Gastrocnemius medialis (tissue), 4 donors: ENCODE measurements around the gene PROM1. TPM values are rescaled to one million over a fixed set of nuclear protein-coding genes. Genes with fewer than 3 reads are reported as not detected.

ENCODE experiments used
- ATAC-seq, 2 donors: fragments of 150-250 bp; one replicate each; pipeline ENCODE4 v1.9.1; 2016
- DNase-seq, 2 donors: peaks; one replicate each; pipeline ENCODE4 v3.0.0-alpha.2; 2019
- H3K27ac ChIP-seq, 4 donors: fragments of 200-600 bp; sonication (generic); 1 replicate in 1 of 4; 2 replicates in 3 of 4; pipeline ENCODE4 v1.5.1; 2016 to 2018; ENCODE audit warnings: mild to moderate bottlenecking in 2 of 4, moderate library complexity in 1 of 4
- H3K27me3 ChIP-seq, 3 donors: fragments of 200-600 bp; sonication (generic) in 2 of 3; 1 replicate in 1 of 3; 2 replicates in 2 of 3; pipeline versions ENCODE4 v1.5.1 to v1.6.0; 2016 to 2019; ENCODE audit warnings: mild to moderate bottlenecking in 1 of 3, moderate library complexity in 1 of 3
- H3K36me3 ChIP-seq, 2 donors: fragments of 200-600 bp; sonication (generic) in 1 of 2; one replicate each; pipeline ENCODE4 v1.5.1; 2017 to 2018
- H3K4me1 ChIP-seq, 2 donors: fragments of 200-600 bp; sonication (generic) in 1 of 2; one replicate each; pipeline ENCODE4 v1.5.1; 2016 to 2017; ENCODE audit warnings: mild to moderate bottlenecking in 2 of 2
- H3K4me3 ChIP-seq, 4 donors: fragments of 200-600 bp; sonication (generic) in 3 of 4; 1 replicate in 1 of 4; 2 replicates in 3 of 4; pipeline ENCODE4 v1.5.1; 2016 to 2019; ENCODE audit warnings: mild to moderate bottlenecking in 2 of 4
- H3K9me3 ChIP-seq, 3 donors: fragments of 200-600 bp; sonication (generic) in 2 of 3; 1 replicate in 1 of 3; 2 replicates in 2 of 3; pipeline ENCODE4 v1.5.1; 2016 to 2019
- POLR2A ChIP-seq, 2 donors: fragments of 450-650 bp; IDR thresholded peaks; one replicate each; pipeline ENCODE4 v1.6.1; 2017; ENCODE audit warnings: antibody characterized with exemption in 2 of 2, mild to moderate bottlenecking in 2 of 2, moderate library complexity in 2 of 2
- in situ Hi-C, 4 donors: fragments of 200-750 bp; cut with MboI; loops; one replicate each; pipeline versions ENCODE4 v1.15.0 to v1.8.0; 2017; ENCODE audit warnings: low sequenced_read_pairs in 4 of 4
- intact Hi-C: fragments of 100-400 bp; cut with DNase I; formaldehyde crosslinking; loops from one replicate; pipeline ENCODE4 v1.15.1; 2023; ENCODE audit warnings: low total_unique reads
- total RNA-seq, 4 donors: library from RNA; depleted of rRNA; stranded (reverse); fragments of >200 nt; gene quantifications; one replicate each; pipeline versions ENCODE4 v1.1.0 to v1.2.3, GENCODE V29; 2016
- TF ChIP-seq, protein P1 (sequence below), 5 experiments: fragments of 450-650 bp in 3 of 5; fragments of 200-600 bp in 2 of 5; sonication (generic) in 2 of 5; IDR thresholded peaks in 4 of 5; conservative IDR thresholded peaks in 1 of 5; 1 replicate in 4 of 5; 2 replicates in 1 of 5; pipeline ENCODE4 v1.5.1; 2016 to 2019; ENCODE audit warnings: antibody characterized with exemption in 5 of 5, mild to moderate bottlenecking in 3 of 5, moderate library complexity in 3 of 5

Gene PROM1
- total RNA-seq, 4 donors from 2014 or later, result 0.11 to 2.9 (median 0.58) TPM; not detected in 1

DNA sequence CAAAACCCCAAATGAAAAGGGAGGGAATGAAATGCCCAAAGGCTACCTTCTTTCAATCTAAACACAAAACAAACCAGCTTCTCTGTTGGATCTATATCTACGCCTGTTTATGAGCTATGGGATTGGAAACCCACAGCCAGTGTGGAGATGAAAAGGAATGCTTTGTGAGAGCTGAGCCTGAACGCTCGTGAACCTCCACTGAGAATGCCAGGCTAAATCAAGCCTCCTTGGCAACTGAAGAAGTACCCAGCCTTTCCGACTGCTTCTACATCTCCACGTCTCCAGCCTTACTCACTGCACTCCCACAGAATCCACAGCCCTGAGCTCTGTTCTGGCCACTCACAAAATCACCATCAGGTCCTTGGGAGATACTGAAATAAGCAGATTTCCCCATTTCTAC lies 31.8 kb downstream of the PROM1 start:
- H3K36me3 ChIP-seq, result no peaks in the 10 kb centered on the region
- no peak overlapping the region for H3K4me3 ChIP-seq
- TF ChIP-seq POLR2A (IDR thresholded peaks at IDR 0.05), result no peak
- TF ChIP-seq, protein P1, sequence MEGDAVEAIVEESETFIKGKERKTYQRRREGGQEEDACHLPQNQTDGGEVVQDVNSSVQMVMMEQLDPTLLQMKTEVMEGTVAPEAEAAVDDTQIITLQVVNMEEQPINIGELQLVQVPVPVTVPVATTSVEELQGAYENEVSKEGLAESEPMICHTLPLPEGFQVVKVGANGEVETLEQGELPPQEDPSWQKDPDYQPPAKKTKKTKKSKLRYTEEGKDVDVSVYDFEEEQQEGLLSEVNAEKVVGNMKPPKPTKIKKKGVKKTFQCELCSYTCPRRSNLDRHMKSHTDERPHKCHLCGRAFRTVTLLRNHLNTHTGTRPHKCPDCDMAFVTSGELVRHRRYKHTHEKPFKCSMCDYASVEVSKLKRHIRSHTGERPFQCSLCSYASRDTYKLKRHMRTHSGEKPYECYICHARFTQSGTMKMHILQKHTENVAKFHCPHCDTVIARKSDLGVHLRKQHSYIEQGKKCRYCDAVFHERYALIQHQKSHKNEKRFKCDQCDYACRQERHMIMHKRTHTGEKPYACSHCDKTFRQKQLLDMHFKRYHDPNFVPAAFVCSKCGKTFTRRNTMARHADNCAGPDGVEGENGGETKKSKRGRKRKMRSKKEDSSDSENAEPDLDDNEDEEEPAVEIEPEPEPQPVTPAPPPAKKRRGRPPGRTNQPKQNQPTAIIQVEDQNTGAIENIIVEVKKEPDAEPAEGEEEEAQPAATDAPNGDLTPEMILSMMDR (IDR thresholded peaks at IDR 0.05 in 4 of 5, conservative IDR thresholded peaks at IDR 0.05 in 1 of 5), result no peak
- in situ Hi-C loops (no loop called here), intact Hi-C loops (no loop called here)
- no peak overlapping the region for H3K27ac ChIP-seq
- ATAC-seq (no peak), DNase-seq (no peak)
- H3K27me3 ChIP-seq, result no peaks in the 10 kb centered on the region
- no peaks in the 10 kb centered on the region for H3K9me3 ChIP-seq
- H3K4me1 ChIP-seq, result peaks cover 15 to 19% of the 10 kb centered on the region in 2 donors

GRCh38 chr4:16051132-16051531 lies 32.7 kb downstream of the PROM1 start:
- H3K4me3 ChIP-seq, result no peak overlapping the region
- TF ChIP-seq, protein P1 (IDR thresholded peaks at IDR 0.05 in 4 of 5, conservative IDR thresholded peaks at IDR 0.05 in 1 of 5), result no peak
- TF ChIP-seq POLR2A (IDR thresholded peaks at IDR 0.05), result no peak
- intact Hi-C loops, result no loop called here
- peaks cover 6 to 10% of the 10 kb centered on the region in 2 donors for H3K4me1 ChIP-seq
- in situ Hi-C loops, result no loop called here
- no peaks in the 10 kb centered on the region for H3K27me3 ChIP-seq
- no peak overlapping the region for H3K27ac ChIP-seq
- DNase-seq (no peak), ATAC-seq (no peak)
- H3K36me3 ChIP-seq, result no peaks in the 10 kb centered on the region
- no peaks in the 10 kb centered on the region for H3K9me3 ChIP-seq

- ATAC-seq (no peak), DNase-seq (no peak)
- TF ChIP-seq POLR2A (IDR thresholded peaks at IDR 0.05), result no peak
- TF ChIP-seq, protein P1 (IDR thresholded peaks at IDR 0.05 in 4 of 5, conservative IDR thresholded peaks at IDR 0.05 in 1 of 5), result no peak
- H3K4me3 ChIP-seq, result no peak overlapping the region
- no peaks in the 10 kb centered on the region for H3K36me3 ChIP-seq
- H3K27ac ChIP-seq, result no peak overlapping the region
- in situ Hi-C loops, result no loop called here
- no peaks in the 10 kb centered on the region for H3K27me3 ChIP-seq
- H3K4me1 ChIP-seq, result peaks cover 3 to 6% of the 10 kb centered on the region in 2 donors
- intact Hi-C loops, result no loop called here
- no peaks in the 10 kb centered on the region for H3K9me3 ChIP-seq
Measured at GRCh38 chr4:16050669-16051068, 33.2 kb downstream of the PROM1 start.

DNA sequence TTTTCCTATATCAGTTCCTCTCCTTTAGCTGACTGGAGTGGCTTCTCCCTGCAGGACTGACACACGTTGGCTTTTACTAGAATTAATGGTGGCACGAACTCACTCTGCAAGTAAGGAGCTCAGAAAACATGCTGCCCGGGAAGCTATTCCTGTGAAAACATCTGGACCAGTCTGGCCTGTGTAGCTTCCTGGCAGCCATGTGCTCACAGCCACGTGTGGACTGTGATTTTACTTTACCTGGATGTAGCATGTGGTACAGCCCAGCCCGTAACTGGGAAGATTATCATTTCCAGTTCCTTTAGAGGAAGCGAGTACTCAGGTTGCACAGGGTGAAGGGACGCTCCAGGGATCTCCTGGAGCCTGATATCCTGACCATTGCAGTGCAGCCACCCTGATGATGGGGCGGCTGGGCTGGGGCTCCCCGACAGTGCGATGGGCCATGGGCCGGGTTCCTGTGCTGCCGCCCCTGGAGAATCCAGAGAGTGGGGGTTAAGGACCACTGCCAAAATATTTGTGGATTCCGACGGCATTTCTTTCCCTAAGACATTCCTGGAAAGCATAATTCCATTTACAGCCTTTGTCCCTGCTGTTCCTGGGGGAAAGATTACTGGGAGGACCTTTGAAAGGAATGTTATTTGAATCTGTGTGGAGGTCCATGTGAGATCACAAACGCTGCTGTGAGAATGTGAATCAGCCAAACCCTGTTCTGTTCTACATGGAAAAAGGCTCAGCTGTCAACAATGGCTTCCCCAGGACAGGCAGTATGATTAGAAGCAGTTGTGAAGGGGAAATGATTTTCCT lies 35.0 kb downstream of the PROM1 start:
- ATAC-seq (no peak), DNase-seq (no peak)
- in situ Hi-C loops (loop anchor here in 2 of 4 donors (25.0 kb wide), 3 partner anchors 138 to 1413 kb away; no protein-coding TSS in a partner anchor), intact Hi-C loops (no loop called here)
- Histone ChIP-seq H3K9me3 (no peaks in the 10 kb centered on the region), H3K27me3 (no peaks in the 10 kb centered on the region), H3K27ac (no peak overlapping the region), H3K4me3 (no peak overlapping the region), H3K4me1 (peaks cover 0 to 6% of the 10 kb centered on the region in 2 donors), H3K36me3 (no peaks in the 10 kb centered on the region)
- TF ChIP-seq, protein P1 (IDR thresholded peaks at IDR 0.05 in 4 of 5, conservative IDR thresholded peaks at IDR 0.05 in 1 of 5), result no peak
- TF ChIP-seq POLR2A (IDR thresholded peaks at IDR 0.05), result no peak
